Osteocyte (in vitro differentiated cells): ENCODE results near the gene PRELP. TPM values are rescaled to one million over a fixed set of nuclear protein-coding genes. Genes with fewer than 3 reads are reported as not detected.

Source experiments
- DNase-seq: peaks from one replicate; pipeline ENCODE4 v3.0.0; 2021; ENCODE audit warnings: mixed read lengths; ENCODE audit not compliant: unreplicated experiment; ENCODE audit errors: extremely low spot score
- H3K27ac Mint-ChIP-seq: one replicate; pipeline ENCODE4 v1.8.0; 2021; ENCODE audit warnings: mild to moderate bottlenecking, mixed read lengths; ENCODE audit not compliant: unreplicated experiment
- H3K27me3 Mint-ChIP-seq: one replicate; pipeline ENCODE4 v1.8.0; 2021; ENCODE audit warnings: mixed read lengths; ENCODE audit not compliant: unreplicated experiment
- H3K36me3 Mint-ChIP-seq: one replicate; pipeline ENCODE4 v1.8.0; 2021; ENCODE audit warnings: mixed read lengths; ENCODE audit not compliant: unreplicated experiment
- H3K4me1 Mint-ChIP-seq: one replicate; pipeline ENCODE4 v1.8.0; 2021; ENCODE audit warnings: mixed read lengths; ENCODE audit not compliant: unreplicated experiment
- H3K4me3 Mint-ChIP-seq: one replicate; pipeline ENCODE4 v1.8.0; 2021; ENCODE audit warnings: mild to moderate bottlenecking, moderate library complexity, mixed read lengths; ENCODE audit not compliant: unreplicated experiment
- H3K9me3 Mint-ChIP-seq: one replicate; pipeline ENCODE4 v1.8.0; 2021; ENCODE audit warnings: mixed read lengths; ENCODE audit not compliant: unreplicated experiment
- CTCF ChIP-seq: fragments of 200-600 bp; sonication (generic); IDR thresholded peaks from 2 replicates; pipeline ENCODE4 v1.5.0; 2021; ENCODE audit warnings: antibody characterized with exemption, mild to moderate bottlenecking, moderate library complexity
- total RNA-seq: library from RNA; stranded (reverse); gene quantifications from 2 replicates; pipeline ENCODE4 v1.2.1, GENCODE V29; 2021

The PRELP gene
- total RNA-seq, 1 donor from 2014 or later = 1.0 TPM

DNA sequence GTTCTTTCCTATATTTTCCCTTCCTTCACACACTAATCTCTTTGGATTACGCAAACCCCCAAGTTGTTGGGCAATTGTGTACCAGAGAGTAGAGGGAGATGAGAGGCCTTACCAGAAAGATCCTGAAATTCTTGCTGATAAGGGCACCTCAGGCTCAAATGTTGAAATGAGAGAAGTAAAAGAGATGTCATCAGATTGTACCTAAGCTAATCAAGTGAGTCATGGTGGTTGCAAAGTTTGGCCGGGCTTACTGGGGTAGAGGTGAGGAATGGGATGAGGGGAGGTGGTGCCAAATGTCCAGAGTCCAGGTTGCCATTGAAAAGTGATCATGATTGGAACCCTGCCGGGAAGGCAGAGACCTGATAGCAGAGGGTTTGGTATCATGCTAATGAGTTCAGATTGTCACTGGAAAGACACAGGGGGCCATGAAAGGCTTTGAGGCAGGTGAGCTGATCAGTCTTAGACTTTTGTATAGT, 61.4 kb downstream of the PRELP start:
- Mint-ChIP-seq H3K27me3 (no peaks in the 10 kb centered on the region), H3K9me3 (no peaks in the 10 kb centered on the region), H3K4me3 (no peak overlapping the region), H3K27ac (no peak overlapping the region), H3K4me1 (peaks cover 13% of the 10 kb centered on the region), H3K36me3 (no peaks in the 10 kb centered on the region)
- no peak for DNase-seq
- TF ChIP-seq CTCF = no peak

DNA sequence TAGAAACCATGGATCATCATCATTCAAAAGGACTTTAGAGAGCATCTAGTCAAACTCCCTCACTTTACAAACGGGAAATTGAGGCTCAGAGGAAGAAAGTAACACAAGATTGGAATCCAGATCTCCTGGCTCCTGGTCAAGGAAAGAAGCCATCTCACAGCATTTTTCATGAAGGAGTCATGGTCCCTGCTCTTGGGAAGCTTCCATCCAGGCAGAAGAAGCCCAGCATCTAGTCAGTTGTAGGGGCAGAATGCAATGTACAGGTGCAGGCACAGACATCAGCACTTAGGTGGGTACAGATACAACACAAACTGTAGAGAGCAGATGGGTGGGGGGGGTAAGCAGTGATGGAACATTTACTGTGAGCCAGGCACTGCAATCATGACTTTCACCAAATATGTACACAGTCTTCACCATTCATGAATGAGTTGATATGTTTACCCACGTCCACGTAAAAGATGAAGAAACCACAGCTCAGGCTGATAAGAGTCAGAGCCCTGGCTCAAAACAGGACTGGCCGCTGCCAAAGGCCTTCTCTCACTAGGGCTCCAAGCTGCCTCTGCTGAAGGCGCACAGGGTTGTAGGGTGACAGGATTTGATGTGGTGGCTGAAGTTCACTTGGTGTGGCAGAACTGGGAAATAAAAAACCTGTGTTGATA, 62.3 kb downstream of the PRELP start:
- H3K36me3 Mint-ChIP-seq = no peaks in the 10 kb centered on the region
- no peak overlapping the region for H3K4me3 Mint-ChIP-seq
- TF ChIP-seq CTCF = no peak
- no peaks in the 10 kb centered on the region for H3K27me3 Mint-ChIP-seq
- no peak for DNase-seq
- peaks cover 13% of the 10 kb centered on the region for H3K4me1 Mint-ChIP-seq
- H3K27ac Mint-ChIP-seq = no peak overlapping the region
- no peaks in the 10 kb centered on the region for H3K9me3 Mint-ChIP-seq

- no peaks in the 10 kb centered on the region for H3K9me3 Mint-ChIP-seq
- H3K4me1 Mint-ChIP-seq = peaks cover 13% of the 10 kb centered on the region
- no peak for DNase-seq
- no peak overlapping the region for H3K4me3 Mint-ChIP-seq
- no peaks in the 10 kb centered on the region for H3K27me3 Mint-ChIP-seq
- no peak for TF ChIP-seq CTCF
- H3K27ac Mint-ChIP-seq = no peak overlapping the region
- H3K36me3 Mint-ChIP-seq = no peaks in the 10 kb centered on the region
These were observed 63.1 kb downstream of the PRELP start for GRCh38 chr1:203538726-203539125.

DNA sequence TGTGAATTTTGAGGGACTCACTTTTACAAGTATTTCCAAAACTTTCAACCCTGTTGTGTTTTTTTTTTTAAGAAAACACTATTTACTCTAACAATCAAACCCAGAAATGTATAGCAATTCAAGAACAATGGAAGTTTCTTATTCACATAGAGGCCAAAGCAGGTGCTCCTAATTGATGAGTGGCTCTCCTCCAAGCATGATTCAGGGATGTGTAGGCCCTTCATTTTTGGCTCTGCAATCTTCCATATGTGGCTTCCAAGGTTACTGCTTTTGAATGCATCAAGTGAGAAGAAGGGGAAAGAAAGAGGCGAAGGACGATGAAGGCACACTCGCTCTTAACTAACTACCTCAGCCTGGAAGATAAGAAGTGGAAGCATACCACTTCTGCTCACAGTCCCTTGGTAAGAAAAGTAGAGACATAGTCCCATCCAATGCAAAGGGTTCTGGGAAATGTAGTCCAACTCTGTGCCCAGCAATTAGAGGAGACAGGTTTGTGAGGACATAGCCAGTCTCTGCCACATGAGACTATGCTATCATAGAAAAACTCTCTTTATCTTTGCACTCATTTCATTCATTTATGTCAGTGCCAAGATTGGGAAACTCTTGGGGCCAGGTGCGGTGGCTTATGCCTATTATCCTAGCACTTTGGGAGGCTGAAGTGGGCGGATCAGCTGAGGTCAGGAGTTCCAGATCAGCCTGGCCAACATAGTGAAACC, 64.4 kb downstream of the PRELP start:
- Mint-ChIP-seq H3K4me3 (no peak overlapping the region), H3K9me3 (no peaks in the 10 kb centered on the region), H3K27me3 (no peaks in the 10 kb centered on the region), H3K4me1 (peaks cover 5% of the 10 kb centered on the region), H3K36me3 (no peaks in the 10 kb centered on the region), H3K27ac (no peak overlapping the region)
- DNase-seq = no peak
- no peak for TF ChIP-seq CTCF

Other genes starting within 250 kb of the PRELP start
- gene CHIT1, start 246.1 kb upstream of the PRELP start, total RNA-seq = not detected in 2 replicates
- gene BTG2, start 170.3 kb upstream of the PRELP start, total RNA-seq = 31.2 and 33.7 TPM in 2 replicates
- gene FMOD, start 124.7 kb upstream of the PRELP start, total RNA-seq = not detected in 2 replicates
- not detected in 2 replicates for gene OPTC, start 18.3 kb downstream of the PRELP start, total RNA-seq
- 39.4 and 42.1 TPM in 2 replicates for gene ATP2B4, start 151.0 kb downstream of the PRELP start, total RNA-seq